Umbilical cord (tissue), 2 donors: Measurements from ENCODE around the gene QSOX1. TPM values are rescaled to one million over a fixed set of nuclear protein-coding genes. Genes with fewer than 3 reads are reported as not detected.

ENCODE experiments used
- DNase-seq: peaks from one replicate; pipeline ENCODE4 v3.0.0-alpha.2; 2015; ENCODE audit warnings: low spot score
- total RNA-seq: library from RNA; depleted of rRNA; stranded (reverse); fragments of >200 nt; gene quantifications from one replicate; pipeline ENCODE4 v1.2.3, GENCODE V29; 2014; ENCODE audit warnings: low replicate concordance; ENCODE audit not compliant: insufficient read depth

QSOX1 gene
- total RNA-seq, 1 donor from 2014 or later, result 55.9 TPM

DNA sequence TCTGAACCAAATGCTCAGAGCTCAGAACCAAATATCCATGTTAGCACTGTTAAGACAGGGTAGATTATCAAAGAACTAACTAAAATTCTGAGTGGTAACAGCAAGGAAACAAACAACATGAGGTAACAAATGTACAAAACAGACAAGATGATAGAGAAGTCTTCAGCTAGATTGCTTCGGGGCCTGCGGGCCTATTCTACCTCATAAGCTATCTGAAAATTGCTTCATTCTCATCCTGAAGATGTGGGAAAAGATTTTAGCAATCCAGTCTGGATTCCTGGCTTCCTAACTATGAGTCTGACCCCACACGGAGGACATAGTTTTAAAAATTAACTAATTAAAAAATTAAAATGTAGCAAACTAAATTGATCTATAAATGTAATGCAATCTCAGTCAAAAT lies 9.2 kb upstream of the QSOX1 start:
- DNase-seq, result no peak

DNA sequence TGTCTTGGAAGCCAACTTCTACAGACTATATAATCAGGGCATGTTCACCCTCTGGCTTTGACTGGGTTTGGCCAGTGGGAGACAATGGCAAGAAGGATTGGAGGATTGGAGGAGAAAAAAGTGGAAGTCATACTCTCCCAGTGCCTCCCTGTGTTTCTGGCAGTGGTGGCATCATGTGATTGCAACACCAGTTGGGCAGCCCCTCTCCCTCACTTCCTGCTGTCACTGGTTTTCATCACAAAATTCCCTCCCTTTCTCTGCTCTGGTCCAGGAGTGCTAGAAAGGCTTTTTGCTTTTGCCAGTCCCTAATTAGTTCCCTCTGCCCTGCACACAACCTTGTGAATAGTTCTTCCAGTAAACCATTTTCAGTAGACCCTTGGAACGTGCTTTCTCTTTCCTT lies 3.7 kb upstream of the QSOX1 start:
- DNase-seq, result peak; percentile 26

DNA sequence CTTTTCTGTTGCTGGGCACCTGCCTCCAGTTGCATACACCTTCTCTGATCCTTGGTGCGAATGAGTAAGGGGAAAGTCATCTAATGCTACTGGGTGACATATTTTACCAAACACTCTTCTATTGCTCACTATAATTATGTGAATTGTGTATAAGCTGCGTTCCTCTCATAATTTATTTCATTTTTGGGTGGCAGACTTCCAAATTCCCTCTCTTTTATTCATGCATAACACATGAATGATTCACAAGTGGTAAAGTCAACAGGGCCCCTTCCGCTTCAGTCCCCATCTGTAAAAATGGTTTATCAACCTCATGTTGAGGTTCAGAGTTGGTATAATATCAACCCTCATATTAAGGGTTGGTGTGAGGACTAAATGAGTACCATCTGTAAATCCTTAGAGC lies 3.2 kb upstream of the QSOX1 start:
- DNase-seq, result no peak

DNA sequence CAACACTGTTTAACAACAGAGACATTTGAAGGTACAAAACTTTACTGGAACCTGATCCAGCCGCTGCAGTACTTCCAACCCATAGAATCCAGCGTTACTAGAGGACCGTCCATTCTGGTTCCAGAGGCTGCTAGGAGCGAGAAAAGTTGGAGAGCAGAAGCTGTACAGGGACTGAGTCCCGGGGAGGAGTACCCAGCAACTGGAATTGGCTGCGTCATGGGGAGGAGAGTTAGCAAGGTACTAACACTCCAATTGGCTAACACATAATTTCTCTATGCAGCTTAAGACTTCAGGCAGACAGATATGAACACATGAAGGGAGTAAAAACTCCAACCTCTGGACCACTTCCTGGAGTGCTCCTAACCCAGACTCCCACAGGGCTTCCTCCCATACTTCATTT lies 2.1 kb upstream of the QSOX1 start:
- DNase-seq, result no peak

DNA sequence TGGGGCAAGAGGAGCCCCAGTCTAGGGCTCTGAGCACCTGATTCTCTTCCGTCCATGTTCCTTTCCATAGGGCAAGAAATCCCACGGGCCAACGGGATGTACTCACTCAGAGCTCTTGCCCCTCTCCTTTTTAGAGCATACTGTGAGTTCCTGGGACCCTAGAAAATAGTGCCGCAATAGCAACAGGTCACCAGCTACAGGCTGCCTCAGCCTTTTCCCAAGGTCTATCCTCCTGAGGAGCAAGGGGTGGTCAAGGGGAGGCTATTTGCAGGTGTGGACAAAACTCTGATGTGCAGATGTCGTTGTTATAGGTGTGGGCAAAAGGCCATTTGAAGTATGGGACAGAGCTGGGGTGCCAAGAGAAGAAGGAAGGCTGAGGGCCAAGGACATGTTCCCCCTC lies 1.6 kb upstream of the QSOX1 start:
- no peak for DNase-seq

DNA sequence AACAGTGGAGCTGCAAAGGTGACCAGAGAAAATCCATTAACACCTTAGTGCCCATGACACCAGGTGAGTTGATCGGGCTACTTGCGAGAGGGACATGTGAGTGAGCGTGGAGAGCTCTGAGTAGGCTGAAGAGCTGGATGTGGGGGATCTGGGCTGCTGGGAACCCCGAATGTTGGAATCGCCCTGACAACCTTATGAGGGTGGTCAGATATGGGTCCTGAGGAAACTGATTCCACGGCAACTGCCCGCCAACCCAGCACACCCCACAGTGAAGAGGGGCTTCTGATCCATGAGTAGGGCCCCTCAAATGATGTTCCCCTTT lies 705 bp upstream of the QSOX1 start:
- no peak for DNase-seq

DNA sequence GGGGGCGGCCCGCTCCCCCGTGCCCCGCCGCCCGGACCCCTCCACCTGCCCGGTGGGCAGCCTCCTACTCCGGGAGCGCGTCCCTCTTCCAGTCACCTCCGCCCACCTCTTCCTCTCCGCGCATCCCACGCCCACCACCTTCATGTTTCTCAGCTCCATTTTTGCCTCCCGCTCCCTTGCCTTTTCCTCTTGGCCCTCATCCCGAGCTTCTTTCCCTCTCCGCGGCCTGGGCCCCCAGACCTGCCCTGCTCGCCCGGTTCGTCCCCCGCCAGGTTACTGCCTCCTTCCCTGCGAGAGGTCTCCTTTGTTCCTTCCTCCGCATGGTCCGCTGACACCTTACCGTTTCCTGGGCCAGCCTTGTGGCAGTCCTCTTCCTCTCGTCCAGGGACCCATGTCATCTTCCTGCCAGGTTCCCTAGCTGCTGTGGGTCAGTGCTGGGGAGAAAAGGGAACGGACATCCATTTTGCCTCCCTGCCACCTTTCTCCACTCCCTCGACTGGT lies 563 bp downstream of the QSOX1 start:
- peak; percentile 23 for DNase-seq

DNA sequence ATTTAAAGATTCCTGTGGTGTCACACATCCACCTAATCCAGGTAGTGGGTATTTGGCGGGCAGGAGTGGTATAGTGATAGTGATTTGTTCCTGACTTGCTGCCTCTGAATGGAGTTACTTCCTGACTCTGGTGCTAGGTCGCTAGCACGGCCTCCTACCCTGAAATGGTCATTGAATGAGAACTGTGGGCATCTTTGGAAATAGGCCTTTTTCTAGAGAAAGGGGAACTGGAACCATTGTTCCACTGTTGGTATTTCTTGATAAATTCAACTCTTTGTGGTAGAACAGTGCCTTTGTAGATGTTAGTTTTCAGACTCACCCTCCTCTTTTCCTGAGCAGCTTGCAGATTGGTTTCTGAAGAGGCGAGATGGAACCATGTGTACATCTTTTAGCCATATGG lies 1.5 kb downstream of the QSOX1 start:
- no peak for DNase-seq

DNA sequence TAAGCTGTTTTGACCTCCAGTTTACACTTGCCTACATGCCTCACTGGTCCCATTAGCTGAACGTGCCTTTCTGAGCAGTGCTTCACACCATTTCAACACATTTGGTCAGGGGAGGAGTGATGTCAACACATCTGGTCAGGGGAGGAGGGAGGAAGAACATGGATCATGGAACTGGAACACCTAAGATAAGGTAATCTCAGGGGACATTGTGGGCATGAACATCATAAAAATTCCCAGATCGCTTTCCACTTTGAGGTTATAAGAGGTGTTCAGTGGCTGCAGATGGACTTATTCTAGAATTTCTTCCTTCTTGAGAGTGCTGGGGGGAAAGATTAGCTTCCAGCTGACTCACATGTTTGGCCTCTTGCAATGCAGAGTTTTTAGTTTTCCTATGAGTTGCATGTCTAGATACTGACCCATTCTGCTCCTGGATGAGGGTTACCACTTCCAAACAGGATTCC lies 2.0 kb downstream of the QSOX1 start:
- DNase-seq, result peak; percentile 33

DNA sequence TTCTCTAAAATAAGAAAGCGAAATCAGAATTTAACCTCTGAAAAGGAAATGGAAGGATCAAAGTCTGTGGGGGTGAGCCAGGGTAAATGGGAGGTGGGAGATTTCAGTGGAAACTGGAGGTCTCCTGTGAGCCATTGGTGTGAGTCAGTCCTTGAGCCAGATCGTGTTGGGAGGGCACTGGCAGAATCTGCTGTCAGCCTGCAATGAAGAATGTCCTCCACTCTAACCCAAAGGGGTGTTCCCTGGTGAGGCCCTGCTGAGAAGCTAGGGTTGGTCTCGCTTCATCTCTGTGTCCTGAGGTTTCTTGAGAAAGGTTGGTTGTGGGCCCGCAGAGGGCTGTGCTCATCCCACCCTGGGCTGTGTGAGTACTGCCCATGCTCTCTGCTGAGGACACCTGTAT lies 2.4 kb downstream of the QSOX1 start:
- no peak for DNase-seq

DNA sequence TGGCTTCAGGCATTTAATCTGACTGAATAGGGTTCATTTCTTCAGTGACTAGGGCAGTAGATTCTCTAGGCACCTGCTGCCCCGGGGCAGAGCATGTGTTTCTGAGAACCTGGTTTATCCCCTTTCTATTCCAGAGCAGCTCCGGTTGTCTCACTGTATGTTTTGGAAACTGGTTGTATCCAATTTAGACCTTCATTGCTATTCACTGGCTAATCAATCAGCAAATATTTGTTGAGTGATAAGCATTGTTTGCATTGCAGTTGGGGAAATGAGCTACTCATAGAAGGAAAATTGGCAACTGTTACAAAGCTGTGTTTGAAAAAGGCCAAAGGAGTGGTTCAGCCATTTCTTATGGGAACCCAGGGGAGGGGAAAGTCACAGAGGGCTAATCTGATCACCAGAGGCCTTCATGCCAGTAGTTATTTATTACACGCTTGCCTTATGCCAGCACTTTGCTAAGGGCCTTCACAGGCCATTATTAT lies 2.9 kb downstream of the QSOX1 start:
- no peak for DNase-seq

DNA sequence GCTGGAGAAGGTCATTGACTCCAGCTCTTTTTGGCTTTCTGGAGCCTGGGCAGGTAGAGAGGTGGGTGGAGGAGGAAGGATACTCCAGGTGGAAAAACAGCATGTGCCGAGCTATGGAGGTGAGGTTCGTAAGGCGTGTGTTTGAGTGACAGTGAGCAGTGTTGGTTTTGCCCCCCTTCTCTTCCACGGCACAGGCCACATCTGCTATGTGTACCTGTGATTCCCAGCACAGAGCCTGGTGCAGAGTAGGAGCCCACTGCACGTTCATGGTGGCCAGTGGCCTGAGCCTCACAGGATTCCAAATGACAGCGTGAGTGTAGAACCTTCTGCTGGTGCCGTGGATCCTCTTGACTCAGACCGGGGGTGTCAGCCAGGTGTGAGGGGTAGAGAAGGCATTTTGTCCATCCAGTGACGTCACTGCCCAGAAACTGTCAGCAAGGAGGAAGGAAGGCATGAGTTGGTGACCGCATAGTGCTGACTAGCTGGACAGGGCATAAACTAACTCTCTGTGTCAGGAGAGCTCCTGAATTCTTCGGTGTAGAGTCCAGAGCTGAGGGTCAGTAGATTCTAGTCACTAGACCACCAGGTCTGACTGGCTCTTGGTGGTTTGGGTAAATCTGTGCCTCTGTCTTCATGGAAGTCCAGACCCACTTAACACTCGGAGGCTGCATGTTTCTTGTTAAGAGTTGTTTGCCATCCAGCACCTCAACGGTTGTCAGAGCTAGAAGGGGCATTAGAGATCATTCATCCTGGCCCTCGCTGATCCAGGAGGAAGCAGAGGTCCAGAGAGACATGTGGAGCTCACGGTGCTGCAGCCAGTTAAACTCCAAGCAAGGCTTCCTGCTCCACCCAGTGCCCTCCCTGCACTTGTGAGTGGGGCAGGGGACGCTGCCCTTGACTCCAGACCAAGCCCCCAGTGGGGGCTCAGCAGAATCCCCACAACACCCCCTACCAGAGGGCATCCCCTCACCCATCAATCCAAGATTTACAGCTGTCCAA lies 3.8 kb downstream of the QSOX1 start:
- no peak for DNase-seq

DNA sequence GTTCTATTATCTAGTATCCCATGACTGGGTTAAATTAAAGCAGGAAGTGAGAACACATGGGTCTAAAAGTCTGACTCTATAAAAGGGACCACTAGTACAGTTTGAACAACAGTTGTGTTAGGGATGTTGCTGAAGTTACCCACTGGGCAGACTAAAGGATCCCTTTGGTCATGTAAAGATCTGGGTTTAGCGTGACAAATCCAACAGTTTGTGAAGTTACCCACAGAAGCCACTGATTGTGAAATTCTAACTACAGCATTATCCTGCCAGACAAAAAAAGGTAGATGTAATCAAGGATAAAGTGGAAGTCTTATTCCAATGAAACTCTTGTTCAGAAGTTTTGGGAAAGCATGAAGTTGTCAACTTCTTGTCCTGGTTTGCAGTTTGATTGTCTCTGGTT lies 5.7 kb downstream of the QSOX1 start:
- no peak for DNase-seq

DNA sequence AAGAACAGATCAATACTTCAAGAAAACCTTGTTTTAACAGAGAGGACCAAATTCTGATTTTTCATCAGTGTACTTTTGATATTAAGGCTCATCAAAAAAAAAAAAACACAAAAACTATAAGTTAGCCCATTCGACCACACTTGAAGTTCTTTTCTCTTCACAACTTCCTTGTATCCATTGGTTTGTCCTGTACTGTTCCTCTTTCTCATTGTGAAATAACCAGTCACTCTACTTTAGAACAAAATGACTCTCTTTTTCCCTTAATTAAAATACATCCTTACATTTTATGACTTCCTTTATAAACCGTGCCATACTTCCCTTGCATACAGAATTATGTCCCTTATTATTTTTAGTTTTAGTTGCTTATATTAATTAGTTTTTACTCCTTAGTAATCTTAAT lies 8.4 kb downstream of the QSOX1 start:
- DNase-seq, result no peak

DNA sequence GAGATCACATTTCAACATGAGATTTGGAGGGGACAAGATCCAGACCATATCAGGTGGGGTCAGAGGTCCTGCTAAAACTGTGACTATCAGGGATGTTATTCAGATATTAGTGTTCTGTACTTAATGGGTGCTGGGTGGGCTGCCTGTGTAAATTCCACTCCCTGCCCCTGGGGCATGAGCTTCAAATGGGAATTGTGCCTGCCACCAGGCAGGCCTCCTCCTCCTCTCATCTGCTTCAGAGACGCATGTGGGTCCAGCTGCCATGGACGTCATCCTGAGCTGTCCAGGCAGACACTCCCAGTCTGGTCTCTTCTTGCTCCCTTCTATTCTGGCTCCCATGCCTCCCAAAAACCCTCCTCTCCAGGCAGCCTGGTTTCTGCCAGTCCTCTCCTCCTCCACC lies 10.4 kb downstream of the QSOX1 start:
- no peak for DNase-seq

DNA sequence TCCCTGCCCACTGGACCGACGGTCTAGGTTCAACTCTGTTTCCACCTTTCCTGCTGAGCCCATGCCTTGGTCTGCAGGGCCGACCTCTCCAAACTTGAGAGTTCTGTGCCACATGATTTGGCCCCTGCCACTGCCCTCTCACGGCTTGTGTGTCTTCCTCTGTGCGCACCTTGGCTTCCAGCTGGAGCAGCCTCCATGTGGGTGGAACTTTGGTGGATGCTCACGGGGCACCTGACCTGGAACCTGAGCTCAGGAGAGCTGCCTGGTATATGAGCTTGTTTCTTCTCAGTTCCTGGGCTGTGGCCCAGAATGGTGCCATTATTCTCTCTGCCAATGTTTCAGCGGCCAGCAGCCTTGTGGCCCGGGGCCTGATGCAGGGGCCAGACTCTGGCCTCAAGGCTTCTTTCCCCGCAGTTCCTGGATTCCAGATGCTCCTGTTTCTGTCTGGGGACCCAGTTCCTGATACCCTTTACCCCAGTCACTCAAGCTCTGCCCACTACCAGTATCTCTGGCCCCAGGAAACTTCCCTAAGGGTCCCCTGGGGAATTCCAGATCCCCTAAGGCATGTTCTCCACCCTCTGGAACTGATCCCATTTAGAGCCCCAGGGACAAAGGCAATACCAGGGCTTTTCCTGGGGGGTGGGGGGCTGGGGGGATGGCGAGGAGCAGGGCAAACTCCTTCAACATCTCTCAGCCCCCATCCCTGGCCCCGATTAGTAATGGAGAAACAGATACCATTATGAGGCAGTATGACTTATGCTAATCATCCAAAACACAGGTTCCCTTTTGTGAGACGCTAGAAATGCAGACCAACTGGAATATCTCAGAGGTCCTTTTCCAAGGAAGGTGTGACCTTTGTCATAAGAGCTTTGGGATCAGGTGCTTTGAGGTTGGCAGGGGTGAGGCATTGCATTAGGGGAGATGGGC lies 11.1 kb downstream of the QSOX1 start:
- no peak for DNase-seq

DNA sequence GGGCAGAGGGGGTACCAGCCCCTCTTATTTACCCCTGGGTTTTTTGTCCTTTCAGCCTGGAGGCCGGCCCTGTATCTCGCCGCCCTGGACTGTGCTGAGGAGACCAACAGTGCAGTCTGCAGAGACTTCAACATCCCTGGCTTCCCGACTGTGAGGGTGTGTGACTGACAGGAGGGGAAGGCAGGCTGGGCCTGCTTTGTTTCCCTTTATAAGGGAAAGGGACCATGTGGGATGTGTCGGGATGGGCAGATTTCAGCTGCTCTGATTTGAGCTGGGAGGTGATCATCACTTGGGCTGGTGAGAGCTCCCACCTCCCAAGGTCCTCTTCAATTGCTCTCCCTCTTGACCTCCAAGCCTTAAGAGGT lies 11.7 kb downstream of the QSOX1 start:
- no peak for DNase-seq

DNA sequence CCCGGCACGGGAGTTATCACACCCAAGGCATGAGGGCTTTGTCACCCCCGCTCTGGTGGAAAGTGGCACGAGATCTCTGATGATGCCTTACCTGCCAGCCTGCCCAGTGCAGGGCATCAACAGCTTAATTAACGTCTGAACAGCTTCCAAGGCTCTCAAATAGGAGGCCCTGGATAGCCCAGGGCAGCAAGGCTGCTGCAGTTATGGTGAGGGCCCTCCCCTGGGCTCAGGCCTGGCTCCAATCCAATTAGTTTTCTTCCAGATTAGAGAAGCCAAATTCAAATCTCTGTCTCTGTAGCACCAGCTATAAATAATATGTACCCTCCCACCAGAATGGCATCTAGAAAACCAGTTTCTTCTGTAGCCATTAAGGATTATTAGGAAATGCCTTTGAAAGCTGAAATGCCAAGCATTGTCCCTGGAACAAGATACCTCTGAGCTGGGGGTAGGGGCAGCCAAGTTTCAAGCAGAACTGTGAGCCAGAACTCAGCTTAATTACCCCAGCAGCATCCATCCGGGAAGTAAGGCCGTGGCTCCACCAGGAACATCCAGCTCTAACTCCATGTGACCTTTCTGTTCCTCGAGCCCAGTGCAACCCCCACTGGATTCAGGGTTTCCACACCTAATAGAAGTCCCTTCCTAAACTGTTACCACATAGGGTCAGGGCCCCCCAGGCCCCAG lies 12.5 kb downstream of the QSOX1 start:
- DNase-seq, result peak; percentile 67

DNA sequence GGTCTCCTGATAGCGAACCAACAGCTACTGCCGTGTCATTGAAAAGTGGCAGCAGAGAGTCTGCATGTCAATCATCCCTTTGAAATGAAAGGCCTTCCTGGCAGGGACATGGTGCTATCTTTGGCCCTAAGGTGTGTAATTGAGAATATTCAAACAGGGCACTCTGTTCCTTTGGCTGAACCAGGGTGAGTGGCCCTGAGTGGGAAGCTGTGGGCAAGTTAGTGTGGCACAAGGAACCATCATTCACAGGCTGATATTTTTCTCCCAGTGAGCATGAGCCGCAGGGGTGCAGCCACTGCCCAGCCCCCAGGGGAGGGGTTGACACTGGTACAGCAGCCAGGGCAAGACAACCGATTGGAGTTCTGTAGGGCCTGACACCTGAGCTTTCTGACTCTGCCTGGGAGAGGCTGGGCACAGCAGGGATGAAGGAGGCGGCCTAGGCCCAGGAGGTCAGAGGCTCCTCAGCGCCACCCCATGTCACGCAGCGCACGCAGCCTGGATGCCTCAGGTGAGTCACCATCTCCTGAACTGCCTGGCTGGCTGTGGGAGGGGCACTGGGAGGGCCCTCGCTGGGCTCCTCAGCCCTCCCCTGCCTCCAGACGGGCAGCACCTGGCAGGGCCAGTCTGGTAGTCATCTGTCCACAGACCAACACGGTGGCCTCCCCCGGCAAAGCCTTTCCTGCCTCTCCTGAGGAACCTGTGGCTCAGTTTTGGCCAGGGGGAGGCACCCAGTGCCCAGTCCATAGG lies 13.2 kb downstream of the QSOX1 start:
- DNase-seq, result no peak

DNA sequence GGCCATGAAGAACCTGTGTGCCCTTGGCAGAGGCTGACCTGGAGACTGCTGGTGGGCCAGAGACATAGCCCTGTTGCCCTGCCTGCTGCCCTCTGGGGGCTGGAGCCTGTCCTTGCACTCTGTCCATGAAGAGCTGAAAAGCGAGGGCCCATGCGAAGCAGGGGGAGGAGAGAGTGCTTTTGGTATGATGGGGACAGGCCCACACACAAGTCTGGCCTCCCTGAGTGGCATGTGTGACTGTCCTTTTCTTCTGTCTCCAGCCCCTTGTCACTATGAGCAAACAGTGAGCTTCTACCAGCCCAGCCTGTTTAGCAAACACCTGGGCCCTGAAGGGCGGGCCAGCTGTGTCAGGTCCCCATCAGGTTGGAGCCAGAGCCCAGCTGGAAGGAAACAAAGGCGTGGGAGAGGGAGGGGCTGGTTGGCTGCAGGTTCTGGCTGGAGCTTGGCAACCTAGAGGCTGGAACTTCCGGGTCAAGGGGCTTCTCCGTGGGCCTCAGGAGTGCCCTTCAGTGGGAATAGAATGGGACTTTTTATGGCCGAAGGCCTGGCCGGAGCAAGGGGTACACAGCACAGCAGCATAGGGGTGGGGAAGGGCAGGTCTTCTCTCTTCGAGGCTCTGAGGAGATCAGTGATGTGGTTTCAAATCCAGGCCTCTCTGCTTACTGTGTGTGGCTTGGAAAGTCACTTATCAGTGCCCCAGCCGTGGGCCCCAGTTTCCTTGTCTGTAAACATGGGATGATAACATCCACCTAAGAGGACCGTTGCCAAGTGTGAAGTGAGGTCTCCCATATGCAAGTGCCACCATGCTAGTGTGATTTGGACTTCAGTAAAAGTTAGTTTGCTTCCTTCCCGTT lies 14.3 kb downstream of the QSOX1 start:
- DNase-seq, result peak; percentile 23
